ENCODE measurements around the gene CBARP. TPM values are rescaled to one million over a fixed set of nuclear protein-coding genes. Genes with fewer than 3 reads are reported as not detected.
"Not testable (repeated sequence)": the region's sequence is repeated elsewhere in the genome, so short reads cannot be mapped to it uniquely, and the experiment has no call there.

The CBARP gene
- polyA plus RNA-seq, 12 donors: 0.65 to 2.2 (median 1.1) TPM; not detected in 2

DNA sequence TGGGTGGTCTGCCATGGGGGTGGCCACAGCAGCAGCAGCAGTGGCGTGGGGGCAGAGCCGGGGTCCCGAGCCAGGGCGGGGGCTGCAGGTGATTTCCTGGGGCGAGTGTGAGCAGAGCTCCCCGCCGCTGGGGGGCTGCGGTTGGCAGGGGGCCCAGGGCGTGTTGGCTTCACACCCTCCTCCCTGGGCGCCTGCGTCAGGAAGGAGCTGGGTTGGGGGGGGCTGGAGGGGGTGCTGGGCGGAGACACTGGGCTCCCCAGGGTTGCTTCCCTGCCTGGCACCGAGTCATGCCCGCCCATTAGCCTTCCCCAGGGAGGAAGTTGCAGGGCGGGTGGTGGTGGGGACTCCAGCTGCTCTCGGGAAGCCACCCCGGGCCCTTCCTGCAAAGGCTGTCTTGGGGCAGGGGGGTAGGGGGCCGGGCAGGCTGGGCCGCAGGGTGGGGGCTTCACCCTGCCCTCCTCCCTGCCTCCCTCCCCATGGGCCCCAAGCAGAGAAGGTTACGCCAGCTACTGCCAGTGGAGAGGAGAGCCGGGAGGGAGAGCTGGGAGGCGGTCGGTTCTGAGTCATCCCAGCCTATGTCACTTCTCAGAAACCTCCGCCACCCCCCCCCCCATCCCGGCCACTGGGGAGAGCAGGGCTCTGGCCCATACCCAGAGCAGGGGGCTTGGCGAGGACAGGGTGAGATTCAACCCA lies 15.2 kb upstream of the CBARP start:
- DNase-seq: peak; percentile 64

DNA sequence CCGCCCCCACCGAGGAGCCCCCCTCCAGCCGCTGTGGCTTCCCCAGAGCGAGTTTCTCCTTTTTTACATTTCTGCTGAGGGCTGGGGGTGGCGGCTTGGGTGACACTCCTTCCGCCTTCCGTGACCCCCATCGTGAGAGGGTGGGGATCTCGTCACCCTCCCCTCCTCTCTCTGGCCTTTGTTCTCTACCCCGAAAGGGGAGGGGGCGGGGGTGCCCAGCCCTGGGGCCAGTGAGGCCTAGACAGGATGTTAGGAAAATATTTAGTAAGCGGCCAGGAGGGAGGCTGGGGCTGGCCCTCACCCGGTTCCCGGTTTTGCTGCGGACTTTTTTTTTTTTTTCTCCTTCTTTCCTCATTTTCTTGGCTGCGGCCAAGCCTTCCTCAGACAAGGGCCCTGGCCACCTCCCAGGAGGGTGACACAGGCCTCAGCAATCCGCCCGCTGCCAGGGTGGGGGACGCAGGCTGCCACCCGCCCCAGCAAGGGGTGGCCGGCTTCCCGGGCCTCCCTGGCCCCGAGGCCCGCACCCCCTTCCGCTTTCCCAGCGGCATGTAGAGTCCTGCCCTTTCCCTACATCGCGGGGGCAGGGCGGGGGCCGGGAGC lies 14.5 kb upstream of the CBARP start:
- peak; percentile 76 for DNase-seq

DNA sequence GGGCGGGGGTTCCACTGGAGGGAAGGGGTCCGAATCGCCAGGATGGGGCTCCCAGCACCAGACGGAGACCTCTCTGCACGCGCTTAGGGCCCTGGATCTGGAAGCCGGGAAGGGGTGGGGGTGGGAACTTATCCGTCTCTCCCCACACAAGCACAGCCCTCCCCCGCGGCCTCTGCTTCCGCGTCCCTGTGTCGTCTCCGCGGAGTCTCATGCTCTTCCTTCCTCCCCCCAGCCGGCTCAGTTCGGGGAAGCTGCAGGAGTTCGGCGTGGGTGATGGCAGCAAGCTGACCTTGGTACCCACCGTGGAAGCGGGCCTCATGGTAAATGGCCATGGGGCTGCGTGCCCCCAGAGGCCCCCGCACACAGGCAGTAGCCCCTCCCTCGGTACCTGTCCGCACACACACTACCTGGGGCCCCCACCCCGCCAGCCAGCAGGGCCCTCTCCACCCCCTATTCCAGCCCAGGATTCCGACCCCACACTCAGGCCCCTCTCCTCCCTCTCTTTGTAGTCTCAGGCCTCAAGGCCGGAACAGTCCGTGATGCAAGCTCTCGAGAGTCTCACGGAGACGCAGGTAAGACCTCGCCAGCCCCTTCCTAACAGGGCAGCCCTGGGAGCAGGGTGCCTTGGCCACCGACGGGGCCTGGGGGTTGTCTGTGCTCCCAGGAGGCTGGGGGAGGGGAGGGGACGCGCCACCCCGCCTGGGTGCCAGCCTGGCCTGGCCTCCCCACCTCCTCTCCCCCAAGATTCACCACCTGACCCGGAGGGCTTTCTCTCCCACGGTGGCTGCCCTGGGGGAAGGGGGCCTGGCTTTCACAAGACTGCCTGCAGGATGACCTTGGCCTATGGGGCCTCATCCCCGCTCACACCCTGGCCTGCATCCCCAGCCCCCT lies 13.8 kb upstream of the CBARP start:
- DNase-seq: peak; percentile 67

DNA sequence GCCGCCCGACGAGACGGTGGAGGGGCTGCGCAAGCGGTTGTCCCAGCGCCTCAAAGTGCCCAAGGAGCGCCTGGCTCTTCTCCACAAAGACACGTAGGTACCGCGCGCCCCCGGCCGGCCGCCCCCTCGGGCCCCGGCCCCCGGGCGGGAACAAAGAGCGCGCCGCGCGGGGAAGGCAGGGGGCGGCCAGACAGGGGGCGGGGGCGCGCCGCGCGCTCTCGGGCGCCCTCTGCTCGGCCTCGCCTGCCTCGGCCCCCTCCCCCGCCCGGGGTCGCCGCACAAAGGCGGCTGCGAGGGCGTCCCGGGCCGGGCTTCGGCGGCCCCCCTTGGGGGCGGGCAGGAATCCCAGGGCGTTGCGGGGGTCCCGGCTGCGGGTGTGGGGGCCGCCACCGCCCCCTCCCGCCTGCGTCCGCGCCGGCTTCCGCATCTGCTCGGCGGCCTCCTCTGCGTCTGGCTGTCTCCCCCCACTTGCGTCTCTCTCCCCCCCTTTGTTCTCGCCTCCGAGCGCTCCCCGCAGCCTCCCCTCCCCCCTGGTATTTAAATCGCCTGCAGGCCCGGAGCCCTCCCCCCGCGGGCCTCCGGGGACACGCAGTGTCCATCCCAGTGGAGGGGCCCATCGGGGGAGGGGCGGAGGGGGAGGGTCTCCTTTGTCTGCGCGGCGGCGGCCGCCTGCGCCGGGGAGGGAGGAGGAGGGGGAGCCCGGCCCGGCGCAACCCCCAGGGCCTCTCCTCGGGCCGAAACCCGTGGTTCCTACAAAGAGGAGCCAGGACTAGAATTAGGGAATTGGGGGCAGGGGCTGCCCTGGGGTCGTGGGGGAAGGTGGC lies 12.8 kb upstream of the CBARP start:
- no peak for DNase-seq

DNA sequence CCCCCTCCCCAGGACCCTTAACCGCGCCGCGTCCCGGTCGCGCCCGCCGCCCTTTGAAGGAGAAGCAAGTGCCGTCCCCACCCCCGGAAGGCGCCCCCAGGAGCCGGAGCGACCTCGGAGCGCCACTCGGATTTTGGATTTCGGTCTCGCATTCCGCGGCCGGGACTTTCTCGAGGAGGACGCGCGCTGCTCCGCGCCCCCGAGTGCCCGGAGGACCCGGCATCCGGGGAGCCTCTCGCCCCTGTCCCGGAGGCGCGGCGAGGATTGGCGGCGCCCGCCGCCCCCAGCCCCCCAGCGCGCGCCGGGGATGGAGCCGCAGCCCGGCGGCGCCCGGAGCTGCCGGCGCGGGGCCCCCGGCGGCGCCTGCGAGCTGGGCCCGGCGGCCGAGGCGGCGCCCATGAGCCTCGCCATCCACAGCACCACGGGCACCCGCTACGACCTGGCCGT lies 12.2 kb upstream of the CBARP start:
- no peak for DNase-seq

DNA sequence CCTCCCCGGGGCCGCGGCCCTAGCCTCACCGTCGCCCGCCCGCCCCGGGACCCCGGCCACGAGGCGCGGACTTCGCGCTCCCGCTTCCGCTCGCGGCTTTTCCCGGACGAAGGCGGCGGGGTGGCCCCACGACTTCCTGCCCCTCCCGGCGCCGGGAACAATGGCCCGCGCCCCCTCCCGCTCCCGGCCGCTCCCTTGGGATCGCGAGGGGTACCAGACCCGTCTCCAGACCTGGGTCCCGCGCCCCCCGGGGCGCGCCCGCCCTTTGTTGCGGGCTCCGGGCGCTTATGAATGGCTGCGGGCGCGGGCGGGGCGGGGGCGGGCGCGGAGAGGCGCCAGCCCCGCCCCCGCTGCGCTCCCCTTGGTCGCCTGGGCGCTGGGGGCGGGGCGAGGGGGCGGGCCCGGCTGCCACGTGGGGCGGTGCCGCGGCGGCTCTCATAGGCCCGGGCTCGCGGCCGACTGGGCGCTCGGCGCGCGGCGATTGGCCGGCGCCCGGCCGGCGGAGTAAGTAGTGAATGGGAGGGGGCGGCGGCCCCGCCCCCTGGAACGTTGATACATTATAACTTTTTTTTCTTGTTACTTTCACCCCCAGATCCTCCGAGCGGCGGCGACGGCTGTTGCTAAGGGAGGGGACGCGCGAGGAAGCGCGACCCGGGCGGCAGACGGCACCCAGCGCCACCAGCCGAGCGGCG lies 11.6 kb upstream of the CBARP start:
- DNase-seq: peak; percentile 91

DNA sequence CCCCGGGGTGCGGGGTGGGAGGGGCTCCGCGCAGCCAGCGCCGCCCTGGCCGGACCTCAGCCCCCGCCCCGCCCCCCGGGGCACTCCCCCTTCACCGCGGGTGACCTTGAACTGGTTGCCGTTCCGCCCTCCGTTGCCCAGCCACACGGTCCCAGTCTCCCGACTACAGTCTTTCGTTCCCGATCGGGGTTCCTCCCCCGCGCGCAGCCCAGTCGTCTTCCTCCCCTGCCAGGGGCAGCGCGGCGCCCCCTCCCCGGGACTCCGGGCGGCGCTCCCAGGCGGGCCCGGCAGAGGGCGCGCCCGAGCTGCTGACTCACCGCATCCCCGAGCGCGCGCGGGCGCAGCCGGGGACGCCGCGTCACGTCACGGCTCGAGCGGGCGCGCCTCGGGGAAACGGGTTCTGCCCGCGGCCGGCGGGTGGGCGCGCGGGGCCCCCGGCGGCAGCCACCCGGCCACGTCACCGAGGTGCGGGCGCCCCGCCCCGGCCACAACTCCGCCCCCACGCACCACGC lies 11.0 kb upstream of the CBARP start:
- peak; percentile 86 for DNase-seq

DNA sequence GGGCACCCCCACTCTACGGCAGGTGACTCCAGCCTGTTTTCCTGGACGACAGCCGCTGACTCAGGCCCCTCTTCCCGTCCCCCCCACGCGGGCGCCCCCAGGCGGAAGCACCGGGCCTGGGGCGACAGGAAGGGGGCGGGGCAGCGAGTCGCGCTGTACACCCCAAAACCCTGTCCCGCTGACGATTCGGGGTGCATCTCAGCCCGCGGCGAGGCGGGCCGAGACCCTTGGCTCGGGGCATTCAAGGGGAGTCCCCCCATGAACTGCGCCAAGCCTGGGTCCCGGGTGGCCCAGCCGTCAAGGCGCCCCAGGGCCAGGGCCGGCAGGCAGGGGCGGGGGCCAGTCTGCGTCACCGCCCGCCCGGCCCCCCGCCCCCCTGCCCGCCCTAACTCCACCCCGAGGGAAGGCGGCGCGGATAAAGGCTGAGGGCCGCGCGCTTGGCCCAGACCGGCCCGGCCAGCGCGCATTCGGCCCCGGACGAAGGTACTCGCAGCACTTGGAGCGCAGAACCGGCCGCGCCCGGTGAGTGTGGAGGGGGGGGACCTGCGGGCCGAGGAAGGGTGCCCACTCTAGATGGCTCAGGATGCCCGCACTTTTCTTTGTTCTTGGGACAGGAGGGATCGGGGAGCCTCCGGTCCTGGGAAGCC lies 10.5 kb upstream of the CBARP start, which contains the start of gene MIDN:
TSS of gene MIDN (plus strand) at position 445 of the 647 bp plus-strand sequence. CDS start 1,714 bp downstream, outside the sequence.
- peak; percentile 89 for DNase-seq

DNA sequence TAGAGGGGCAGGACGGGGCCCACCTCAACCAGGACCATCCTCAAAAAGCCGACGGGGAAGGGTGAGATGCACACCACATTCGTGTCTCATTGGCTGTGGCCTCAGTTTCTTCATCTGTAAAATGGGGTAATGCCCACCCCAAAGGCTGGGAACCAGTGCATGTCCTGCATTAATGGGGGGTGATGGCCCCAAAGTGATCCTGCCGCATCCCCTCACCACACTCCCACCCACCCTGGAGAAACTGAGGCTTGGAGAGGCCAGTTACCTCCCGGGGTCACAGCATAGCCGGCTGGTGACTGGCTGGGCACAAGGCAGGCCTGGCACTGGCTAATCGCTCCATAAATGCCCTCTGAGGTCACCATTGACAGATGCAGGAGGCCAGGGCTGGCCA lies 9.9 kb upstream of the CBARP start:
- no peak for DNase-seq

DNA sequence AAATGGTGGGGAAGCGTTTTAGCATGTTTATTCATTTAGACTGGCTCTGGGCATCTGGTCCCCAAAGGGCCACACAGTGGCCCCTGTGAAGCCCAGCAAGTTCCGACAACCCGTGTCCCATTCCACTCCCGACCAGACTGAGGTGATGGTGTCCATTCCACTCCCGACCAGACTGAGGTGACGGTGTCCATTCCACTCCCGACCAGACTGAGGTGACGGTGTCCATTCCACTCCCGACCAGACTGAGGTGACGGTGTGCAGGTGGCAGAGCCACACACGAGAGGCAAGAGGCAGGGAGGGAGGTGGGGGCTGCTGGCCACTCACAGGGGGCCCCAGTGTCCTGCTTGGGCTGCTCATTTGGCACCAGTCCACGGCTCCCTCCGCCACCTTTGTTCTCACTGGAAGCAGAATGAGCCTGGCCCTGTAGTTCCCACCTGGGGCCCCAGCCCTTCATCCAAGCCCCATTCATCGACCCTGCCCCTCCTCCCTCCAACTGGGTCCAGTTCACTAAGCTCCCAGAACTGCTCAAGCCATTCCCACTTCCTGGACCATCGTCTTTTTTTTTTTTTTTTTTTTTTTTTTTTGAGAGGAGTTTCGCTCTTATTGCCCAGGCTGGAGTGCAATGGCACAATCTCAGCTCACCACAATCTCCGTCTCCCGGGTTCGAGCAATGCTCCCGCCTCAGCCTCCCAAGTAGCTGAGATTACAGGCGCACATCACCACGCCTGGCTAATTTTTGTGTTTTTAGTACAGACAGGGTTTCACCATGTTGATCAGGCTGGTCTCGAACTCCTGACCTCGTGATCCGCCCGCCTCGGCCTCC lies 8.7 kb upstream of the CBARP start:
- not testable (repeated sequence) for DNase-seq

DNA sequence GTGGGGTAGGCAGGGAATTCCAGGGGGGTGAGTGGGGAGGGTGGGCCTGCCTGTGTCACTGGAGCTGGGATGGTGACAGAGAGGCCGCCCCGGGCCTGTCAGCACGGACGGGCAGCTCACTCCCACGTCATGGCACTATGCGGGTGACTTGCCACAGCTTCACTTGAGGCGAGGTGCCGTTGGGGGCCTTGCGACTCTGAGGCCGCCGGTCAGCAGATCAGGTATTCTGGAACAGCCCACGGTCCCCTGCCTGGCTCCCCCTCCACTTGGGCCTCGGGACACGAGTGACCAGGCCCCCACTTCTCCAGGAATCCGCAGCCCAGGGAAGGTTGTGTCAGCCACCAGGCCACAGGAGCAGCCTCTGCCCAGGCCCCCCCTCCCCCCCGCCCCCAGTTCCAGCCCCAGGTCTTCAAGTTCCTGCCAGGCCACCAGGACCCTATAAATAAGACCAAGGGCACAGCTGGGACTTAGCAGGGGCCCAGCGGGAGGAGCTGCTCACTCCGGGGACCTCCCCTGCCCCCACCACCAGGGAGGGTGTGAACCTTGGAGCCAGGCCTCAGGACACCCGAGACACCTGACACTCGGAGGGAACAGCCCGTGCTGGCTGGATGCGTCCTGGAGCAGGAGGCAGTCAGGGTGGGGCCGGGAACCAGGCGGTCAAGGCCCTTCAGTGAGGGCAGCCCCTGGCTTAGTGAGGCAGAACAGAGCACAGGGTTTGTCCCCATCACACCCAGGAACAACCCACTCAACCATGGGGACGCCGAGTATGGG lies 7.9 kb upstream of the CBARP start:
- no peak for DNase-seq

DNA sequence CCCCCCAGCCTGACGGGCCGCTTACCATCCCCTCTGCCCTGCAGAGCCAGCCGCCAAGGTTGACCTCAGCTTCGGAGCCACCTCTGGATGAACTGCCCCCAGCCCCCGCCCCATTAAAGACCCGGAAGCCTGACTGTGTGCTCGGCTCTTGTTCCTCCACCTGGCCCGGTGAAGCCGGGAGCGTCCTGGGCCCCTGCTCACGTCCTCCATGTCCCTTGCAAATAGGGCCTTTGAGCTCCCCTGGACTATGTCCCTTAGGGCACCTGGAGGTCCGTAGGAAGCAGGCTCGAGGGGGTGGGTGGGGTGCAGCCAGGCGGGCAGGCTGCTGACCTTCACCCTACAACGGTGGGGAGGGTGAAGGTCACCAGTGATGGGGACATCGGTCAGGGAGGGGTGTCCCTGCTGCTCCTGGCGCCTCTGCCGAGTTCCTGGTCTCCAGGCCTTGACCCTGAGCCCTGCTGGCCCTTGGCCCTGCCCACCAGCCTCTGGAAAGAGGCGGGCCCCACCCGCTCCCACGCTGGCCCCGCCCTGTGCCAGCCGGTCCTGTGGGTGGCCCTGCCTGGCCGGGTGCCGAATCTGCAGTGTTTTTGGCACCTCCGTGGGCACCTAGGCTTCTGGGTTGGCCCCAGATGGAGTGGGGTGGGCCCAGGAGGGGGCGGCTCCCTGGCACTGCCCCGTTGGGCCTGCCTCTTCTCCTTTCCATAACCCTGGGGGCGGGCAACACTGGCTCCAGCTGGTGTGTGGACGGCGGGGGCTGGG lies 7.1 kb upstream of the CBARP start:
- no peak for DNase-seq

DNA sequence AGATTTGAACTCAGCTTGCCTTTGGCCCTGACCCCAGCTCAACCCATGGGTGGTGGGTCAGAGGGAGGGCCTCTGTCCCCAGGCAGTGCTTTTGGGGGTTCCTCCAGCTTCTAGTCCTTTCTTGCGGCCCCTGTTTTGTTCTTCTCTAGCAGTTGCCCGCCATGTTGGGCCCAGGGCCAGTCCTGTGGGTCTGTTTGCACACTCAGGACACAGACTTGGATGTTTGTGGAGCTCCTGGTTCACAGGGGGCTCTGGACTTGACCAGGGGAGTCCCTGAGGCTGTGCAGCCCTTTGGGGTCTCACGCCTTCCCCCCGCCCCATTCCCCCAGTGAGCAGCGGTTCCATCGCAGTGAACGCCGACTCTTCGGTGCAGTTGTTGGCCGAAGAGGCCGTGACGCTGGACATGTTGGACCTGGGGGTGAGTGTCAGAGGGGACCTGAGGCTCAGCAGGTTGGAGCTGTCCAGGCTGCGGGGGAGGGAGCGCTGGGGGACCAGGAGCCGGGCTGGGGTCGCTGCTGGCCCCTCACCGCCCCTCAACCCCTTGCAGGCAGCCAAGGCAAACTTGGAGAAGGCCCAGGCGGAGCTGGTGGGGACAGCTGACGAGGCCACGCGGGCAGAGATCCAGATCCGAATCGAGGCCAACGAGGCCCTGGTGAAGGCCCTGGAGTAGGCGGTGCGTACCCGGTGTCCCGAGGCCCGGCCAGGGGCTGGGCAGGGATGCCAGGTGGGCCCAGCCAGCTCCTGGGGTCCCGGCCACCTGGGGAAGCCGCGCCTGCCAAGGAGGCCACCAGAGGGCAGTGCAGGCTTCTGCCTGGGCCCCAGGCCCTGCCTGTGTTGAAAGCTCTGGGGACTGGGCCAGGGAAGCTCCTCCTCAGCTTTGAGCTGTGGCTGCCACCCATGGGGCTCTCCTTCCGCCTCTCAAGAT lies 6.2 kb upstream of the CBARP start:
- peak; percentile 81 for DNase-seq

DNA sequence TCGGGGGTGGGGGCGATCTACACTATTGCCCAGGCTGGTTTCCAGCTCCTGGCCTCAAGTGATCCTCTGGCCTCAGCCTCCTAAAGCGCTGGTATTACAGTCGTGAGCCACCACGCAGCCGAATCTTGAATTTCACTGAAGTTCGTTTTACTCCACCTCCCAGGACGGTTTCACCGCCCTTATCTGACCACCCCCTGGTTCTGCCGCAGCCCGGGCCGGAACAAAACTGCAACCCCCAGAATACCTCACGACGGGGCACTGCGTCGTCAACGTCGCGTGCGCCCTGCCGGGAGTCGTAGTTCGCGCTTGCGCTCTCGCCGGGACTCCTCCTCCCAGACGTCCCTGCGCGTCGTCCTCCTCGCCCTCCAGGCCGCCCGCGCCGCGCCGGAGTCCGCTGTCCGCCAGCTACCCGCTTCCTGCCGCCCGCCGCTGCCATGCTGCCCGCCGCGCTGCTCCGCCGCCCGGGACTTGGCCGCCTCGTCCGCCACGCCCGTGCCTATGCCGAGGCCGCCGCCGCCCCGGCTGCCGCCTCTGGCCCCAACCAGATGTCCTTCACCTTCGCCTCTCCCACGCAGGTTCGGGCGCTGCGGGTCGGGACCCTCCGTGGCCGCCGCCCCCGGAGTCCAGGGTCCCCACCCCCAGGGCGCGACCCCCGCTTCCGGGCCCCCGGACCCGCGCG lies 3.8 kb upstream of the CBARP start, which contains the start of gene ATP5F1D:
TSS of gene ATP5F1D (plus strand) at position 335 of the 679 bp plus-strand sequence. CDS start at position 435, 100 bp downstream.
- peak; percentile 95 for DNase-seq

DNA sequence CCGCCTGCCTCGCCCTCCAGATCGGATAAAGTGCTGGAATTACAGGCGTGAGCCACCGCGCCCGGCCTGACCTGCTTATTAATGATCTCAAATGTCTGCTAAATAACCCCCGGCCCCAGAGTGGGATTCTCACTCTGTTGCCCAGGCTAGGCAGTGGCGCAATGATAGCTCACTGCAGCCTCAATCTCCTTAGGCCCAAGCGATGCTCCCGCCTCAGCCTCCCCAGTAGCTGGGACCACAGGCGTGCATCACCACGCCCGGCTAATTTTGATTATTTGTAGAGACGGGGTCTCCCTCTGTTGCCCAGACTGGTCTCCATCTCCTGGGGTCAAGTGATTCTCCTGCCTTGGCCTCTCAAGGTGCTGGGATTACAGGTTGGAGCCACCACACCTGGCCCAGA lies 3.1 kb upstream of the CBARP start:
- no peak for DNase-seq
